Parathyroid adenoma (tissue), 2 donors: Measurements from ENCODE around the gene FOXF2.

Experiments used
- H2AFZ ChIP-seq: fragments of 300-600 bp; sonication (generic); one replicate; pipeline ENCODE4 v1.7.0; 2017; ENCODE audit warnings: antibody characterized with exemption, mild to moderate bottlenecking
- H3K27ac ChIP-seq: fragments of 300-600 bp; sonication (generic); one replicate; pipeline ENCODE4 v1.7.0; 2017
- H3K27me3 ChIP-seq: fragments of 300-600 bp; sonication (generic); one replicate; pipeline ENCODE4 v1.7.0; 2017; ENCODE audit warnings: low read length; ENCODE audit not compliant: control insufficient read depth, insufficient read depth
- H3K36me3 ChIP-seq: fragments of 300-600 bp; sonication (generic); one replicate; pipeline ENCODE4 v1.7.0; 2017; ENCODE audit warnings: low read length; ENCODE audit not compliant: control insufficient read depth, insufficient read depth
- H3K4me1 ChIP-seq: fragments of 300-600 bp; sonication (generic); one replicate; pipeline ENCODE4 v1.7.0; 2017; ENCODE audit warnings: control low read depth
- H3K4me2 ChIP-seq: fragments of 300-600 bp; sonication (generic); one replicate; pipeline ENCODE4 v1.7.0; 2017; ENCODE audit warnings: low read length
- H3K4me3 ChIP-seq: fragments of 300-600 bp; sonication (generic); one replicate; pipeline ENCODE4 v1.7.0; 2017; ENCODE audit warnings: low read depth, low read length
- H3K79me2 ChIP-seq: fragments of 300-600 bp; sonication (generic); one replicate; pipeline ENCODE4 v1.7.0; 2017; ENCODE audit warnings: control low read depth
- H3K9ac ChIP-seq: fragments of 300-600 bp; sonication (generic); one replicate; pipeline ENCODE4 v1.7.0; 2017; ENCODE audit warnings: mild to moderate bottlenecking
- H3K9me3 ChIP-seq: fragments of 300-600 bp; sonication (generic); one replicate; pipeline ENCODE4 v1.7.0; 2017; ENCODE audit warnings: low read length; ENCODE audit not compliant: control insufficient read depth
- TF ChIP-seq, protein P1 (sequence below): fragments of 300-600 bp; sonication (generic); IDR thresholded peaks from one replicate; pipeline ENCODE4 v1.7.0; 2017; ENCODE audit warnings: antibody characterized with exemption, mild to moderate bottlenecking
- donor health status: primary hyperparathyroidism.

Gene FOXF2

GRCh38 chr6:1388630-1389368 is 577 bp upstream of the FOXF2 start:
- H3K4me3 ChIP-seq, result no peak overlapping the region
- H2AFZ ChIP-seq, result peak overlapping the region; percentile 56
- no peaks in the 10 kb centered on the region for H3K79me2 ChIP-seq
- no peaks in the 10 kb centered on the region for H3K36me3 ChIP-seq
- TF ChIP-seq, protein P1, sequence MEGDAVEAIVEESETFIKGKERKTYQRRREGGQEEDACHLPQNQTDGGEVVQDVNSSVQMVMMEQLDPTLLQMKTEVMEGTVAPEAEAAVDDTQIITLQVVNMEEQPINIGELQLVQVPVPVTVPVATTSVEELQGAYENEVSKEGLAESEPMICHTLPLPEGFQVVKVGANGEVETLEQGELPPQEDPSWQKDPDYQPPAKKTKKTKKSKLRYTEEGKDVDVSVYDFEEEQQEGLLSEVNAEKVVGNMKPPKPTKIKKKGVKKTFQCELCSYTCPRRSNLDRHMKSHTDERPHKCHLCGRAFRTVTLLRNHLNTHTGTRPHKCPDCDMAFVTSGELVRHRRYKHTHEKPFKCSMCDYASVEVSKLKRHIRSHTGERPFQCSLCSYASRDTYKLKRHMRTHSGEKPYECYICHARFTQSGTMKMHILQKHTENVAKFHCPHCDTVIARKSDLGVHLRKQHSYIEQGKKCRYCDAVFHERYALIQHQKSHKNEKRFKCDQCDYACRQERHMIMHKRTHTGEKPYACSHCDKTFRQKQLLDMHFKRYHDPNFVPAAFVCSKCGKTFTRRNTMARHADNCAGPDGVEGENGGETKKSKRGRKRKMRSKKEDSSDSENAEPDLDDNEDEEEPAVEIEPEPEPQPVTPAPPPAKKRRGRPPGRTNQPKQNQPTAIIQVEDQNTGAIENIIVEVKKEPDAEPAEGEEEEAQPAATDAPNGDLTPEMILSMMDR, result no peak
- H3K4me2 ChIP-seq, result peak overlapping the region; percentile 47
- H3K4me1 ChIP-seq, result no peaks in the 10 kb centered on the region
- H3K27ac ChIP-seq, result no peak overlapping the region
- H3K9ac ChIP-seq, result no peak overlapping the region
- no peaks in the 10 kb centered on the region for H3K9me3 ChIP-seq
- H3K27me3 ChIP-seq, result peaks cover 26% of the 10 kb centered on the region

- Histone ChIP-seq H3K79me2 (no peaks in the 10 kb centered on the region), H3K9me3 (no peaks in the 10 kb centered on the region), H3K4me2 (peak overlapping the region; percentile 53), H3K36me3 (no peaks in the 10 kb centered on the region), H3K27ac (no peak overlapping the region), H3K27me3 (peaks cover 16% of the 10 kb centered on the region), H2AFZ (peak overlapping the region; percentile 56), H3K4me3 (peak overlapping the region; percentile 34), H3K9ac (no peak overlapping the region), H3K4me1 (no peaks in the 10 kb centered on the region)
- TF ChIP-seq, protein P1, result no peak
These were observed 963 bp downstream of the FOXF2 start for GRCh38 chr6:1390133-1390945.

- no peaks in the 10 kb centered on the region for H3K4me1 ChIP-seq
- no peak overlapping the region for H3K27ac ChIP-seq
- no peaks in the 10 kb centered on the region for H3K79me2 ChIP-seq
- TF ChIP-seq, protein P1, result no peak
- no peaks in the 10 kb centered on the region for H3K9me3 ChIP-seq
- peak overlapping the region; percentile 38 for H3K4me2 ChIP-seq
- H3K4me3 ChIP-seq, result no peak overlapping the region
- peaks cover 14% of the 10 kb centered on the region for H3K27me3 ChIP-seq
- no peaks in the 10 kb centered on the region for H3K36me3 ChIP-seq
- H2AFZ ChIP-seq, result no peak overlapping the region
- no peak overlapping the region for H3K9ac ChIP-seq
These were observed 1.8 kb downstream of the FOXF2 start for GRCh38 chr6:1390946-1391799.

GRCh38 chr6:1391800-1392309 is 2.5 kb downstream of the FOXF2 start:
- no peak overlapping the region for H3K27ac ChIP-seq
- H3K9me3 ChIP-seq, result no peaks in the 10 kb centered on the region
- H3K36me3 ChIP-seq, result no peaks in the 10 kb centered on the region
- peaks cover 14% of the 10 kb centered on the region for H3K27me3 ChIP-seq
- H3K4me3 ChIP-seq, result no peak overlapping the region
- H3K4me1 ChIP-seq, result no peaks in the 10 kb centered on the region
- no peak overlapping the region for H2AFZ ChIP-seq
- H3K9ac ChIP-seq, result no peak overlapping the region
- TF ChIP-seq, protein P1, result no peak
- H3K4me2 ChIP-seq, result no peak overlapping the region
- no peaks in the 10 kb centered on the region for H3K79me2 ChIP-seq
